Measurements from ENCODE around the gene MFN2. TPM values are rescaled to one million over a fixed set of nuclear protein-coding genes. Genes with fewer than 3 reads are reported as not detected.
"Not testable (repeated sequence)": the region's sequence is repeated elsewhere in the genome, so short reads cannot be mapped to it uniquely, and the experiment has no call there.

MFN2 gene
- total RNA-seq, 4 donors from 2014 or later: 104 to 125 (median 111) TPM

GRCh38 chr1:12028248-12028647, 48.0 kb downstream of the MFN2 start:
- intact Hi-C loops (cut with DNase I; ENCODE audit: low total_unique reads): no loop called here
- TF ChIP-seq POLR2A (IDR thresholded peaks at IDR 0.05) (no peak), CTCF (IDR thresholded peaks at IDR 0.05) (no peak)
- no peak overlapping the region for H3K4me3 ChIP-seq (ENCODE audit: low read depth, poor library complexity, severe bottlenecking)
- 85 to 87% methylated on average over 8 of the region's 8 CpGs for WGBS, 2 donors
- DNase-seq (ENCODE audit: low spot score in 2 of 2): no peak

DNA sequence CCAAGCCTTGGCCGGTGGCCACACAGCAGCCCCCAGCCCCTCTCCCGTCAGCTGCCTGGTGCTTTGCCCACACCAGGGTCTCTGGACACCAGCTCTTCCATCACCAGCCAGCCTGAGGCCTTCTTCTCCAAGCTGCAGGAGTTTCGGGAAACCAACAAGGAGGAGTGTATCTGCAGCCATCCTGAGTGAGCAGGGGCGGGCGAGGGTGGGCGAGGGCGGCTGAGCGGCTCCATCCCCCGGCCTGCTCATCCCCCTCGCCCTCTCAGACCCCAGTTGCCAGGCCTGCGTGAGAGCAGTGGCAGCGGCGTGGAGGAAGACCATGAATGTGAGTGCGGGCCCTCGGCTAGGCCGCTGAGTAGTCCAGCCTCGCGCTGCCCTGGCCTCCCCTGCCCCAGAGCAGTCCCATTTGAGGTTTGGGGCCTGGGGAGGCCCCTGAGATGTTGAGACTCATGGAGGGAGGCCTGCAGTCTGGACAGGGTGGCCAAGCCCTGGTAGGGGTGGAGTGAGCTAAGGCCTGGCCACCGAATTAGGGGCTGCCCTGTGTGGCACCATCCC, 48.8 kb downstream of the MFN2 start:
- no peak for DNase-seq (ENCODE audit: low spot score in 2 of 2)
- intact Hi-C loops (cut with DNase I; ENCODE audit: low total_unique reads): no loop called here
- TF ChIP-seq POLR2A (IDR thresholded peaks at IDR 0.05) (no peak), CTCF (IDR thresholded peaks at IDR 0.05) (no peak)
- WGBS, 2 donors: 95 to 96% methylated on average over 17 to 18 of the region's 19 CpGs
- H3K4me3 ChIP-seq (ENCODE audit: low read depth, poor library complexity, severe bottlenecking): no peak overlapping the region

DNA sequence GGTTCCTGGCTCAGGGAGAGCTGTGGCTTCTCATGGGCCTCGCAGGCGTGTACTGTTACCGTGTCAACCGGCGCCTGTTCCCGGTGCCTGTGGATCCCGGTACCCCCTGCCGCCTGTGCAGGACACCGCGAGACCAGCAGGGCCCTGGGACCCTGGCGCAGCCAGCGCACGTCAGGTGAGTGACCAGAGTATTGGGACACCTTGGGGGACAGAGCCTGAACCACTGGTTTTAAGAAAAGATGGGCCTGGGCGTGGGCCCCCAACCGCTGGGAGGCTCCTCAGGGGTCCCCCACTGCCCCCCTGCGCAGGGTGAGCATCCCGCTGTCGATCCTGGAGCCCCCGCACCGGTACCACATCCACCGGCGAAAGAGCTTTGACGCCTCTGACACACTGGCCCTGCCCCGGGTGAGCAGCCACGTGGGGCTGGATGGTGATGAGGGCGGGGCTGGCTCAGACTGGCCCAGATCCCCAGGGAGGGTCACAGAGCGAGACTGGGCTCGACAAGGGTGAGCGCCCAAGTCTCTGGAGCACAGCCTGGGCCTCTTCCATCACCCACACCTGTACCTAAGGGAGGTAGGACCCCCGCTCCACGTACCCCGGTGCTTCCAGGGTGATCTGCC, 49.6 kb downstream of the MFN2 start:
- intact Hi-C loops (cut with DNase I; ENCODE audit: low total_unique reads): no loop called here
- 68 to 76% methylated on average over 8 to 30 of the region's 32 CpGs for WGBS, 2 donors
- H3K4me3 ChIP-seq (ENCODE audit: low read depth, poor library complexity, severe bottlenecking): no peak overlapping the region
- no peak for DNase-seq (ENCODE audit: low spot score in 2 of 2)
- no peak for TF ChIP-seq POLR2A (IDR thresholded peaks at IDR 0.05)
- no peak for TF ChIP-seq CTCF (IDR thresholded peaks at IDR 0.05)

DNA sequence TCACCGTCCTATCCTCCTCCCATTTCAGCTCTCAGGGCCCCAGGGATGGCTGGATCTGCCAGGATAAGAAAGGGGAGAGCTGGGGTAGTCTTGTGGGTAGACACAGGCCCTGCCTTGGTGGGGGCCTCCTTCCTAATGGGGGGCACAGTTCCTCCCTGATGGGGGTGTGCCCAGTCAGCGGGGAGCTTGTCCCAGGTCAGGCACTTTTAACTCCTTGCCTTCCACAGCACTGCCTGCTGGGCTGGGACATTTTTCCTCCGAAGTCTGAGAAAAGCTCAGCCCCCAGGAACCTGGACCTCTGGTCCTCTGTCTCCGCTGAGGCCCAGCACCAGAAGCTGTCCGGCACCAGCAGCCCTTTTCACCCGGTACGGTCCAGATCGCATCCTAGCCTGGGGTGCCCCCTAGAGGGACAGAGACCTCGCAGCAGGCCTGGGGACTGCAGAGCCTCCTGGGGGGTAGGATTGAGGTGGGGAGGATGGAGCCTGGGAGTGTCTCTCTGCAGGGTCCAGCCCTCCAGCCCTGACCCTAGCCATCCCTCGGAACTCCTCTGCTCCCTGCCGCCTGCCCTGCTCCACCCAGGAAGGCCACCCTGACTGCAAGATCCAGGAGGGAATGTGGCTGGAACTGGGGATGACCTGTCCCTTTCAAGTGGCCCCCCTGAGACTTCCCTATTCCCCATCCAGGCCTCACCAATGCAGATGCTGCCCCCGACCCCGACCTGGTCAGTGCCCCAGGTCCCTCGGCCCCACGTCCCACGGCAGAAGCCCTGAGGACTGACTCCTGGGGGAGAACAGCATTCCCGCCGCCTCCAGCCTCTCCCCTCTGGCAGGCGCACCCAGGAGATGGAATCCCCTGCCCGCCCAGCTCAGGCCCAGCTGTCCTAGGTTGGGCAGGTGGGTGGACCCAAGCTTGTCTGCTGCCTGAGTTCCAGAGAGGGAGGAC, 51.1 kb downstream of the MFN2 start:
- intact Hi-C loops (cut with DNase I; ENCODE audit: low total_unique reads): no loop called here
- WGBS, 2 donors: 88 to 90% methylated on average over 20 of the region's 20 CpGs
- no peak for DNase-seq (ENCODE audit: low spot score in 2 of 2)

DNA sequence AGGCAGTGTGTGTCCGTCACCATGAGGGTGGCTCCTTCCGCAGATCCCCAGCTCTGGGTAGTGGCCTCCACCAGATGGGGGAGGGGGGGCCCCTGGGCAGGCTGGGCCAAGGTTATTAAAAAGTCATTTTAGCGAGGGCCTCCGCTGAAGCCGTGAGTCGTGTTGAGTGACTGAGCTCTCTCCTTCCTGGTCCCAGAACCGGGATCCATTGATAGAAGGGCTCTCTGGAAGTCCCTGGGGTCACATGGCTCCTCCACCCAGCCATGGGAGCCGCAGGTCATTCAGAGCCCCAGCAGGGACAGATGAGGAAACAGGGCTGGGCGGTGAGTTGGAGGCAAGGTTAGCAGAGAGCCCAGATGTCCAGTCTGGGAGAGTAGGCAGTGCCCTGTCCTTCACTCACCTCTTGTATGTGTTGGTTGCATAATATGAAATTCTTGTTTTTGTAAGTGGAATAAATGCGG, 51.9 kb downstream of the MFN2 start:
- no peak for TF ChIP-seq POLR2A (IDR thresholded peaks at IDR 0.05)
- TF ChIP-seq CTCF (IDR thresholded peaks at IDR 0.05): no peak
- intact Hi-C loops (cut with DNase I; ENCODE audit: low total_unique reads): no loop called here
- 87 to 93% methylated on average over 10 of the region's 10 CpGs for WGBS, 2 donors
- H3K4me3 ChIP-seq (ENCODE audit: low read depth, poor library complexity, severe bottlenecking): no peak overlapping the region
- no peak for DNase-seq (ENCODE audit: low spot score in 2 of 2)

More for the DNA sequence above, 51.1 kb downstream of the MFN2 start:
- no peak overlapping the region for H3K4me3 ChIP-seq (ENCODE audit: low read depth, poor library complexity, severe bottlenecking)
- TF ChIP-seq POLR2A (IDR thresholded peaks at IDR 0.05) (no peak), CTCF (IDR thresholded peaks at IDR 0.05) (no peak)

- whole genome bisulfite sequencing, 2 donors: 89 to 91% methylated on average over 5 of the region's 5 CpGs
- H3K4me3 ChIP-seq (ENCODE audit: low read depth, poor library complexity, severe bottlenecking); intact Hi-C loops (cut with DNase I; ENCODE audit: low total_unique reads); DNase-seq (ENCODE audit: low spot score in 2 of 2): not testable (repeated sequence)
These were observed 53.2 kb downstream of the MFN2 start for GRCh38 chr1:12033441-12033840.
